ENCODE results near the gene KLHDC8B. TPM values are rescaled to one million over a fixed set of nuclear protein-coding genes. Genes with fewer than 3 reads are reported as not detected.

KLHDC8B gene
- total and polyA plus RNA-seq, 7 donors, result 11.3 to 134 (median 95.3) TPM

DNA sequence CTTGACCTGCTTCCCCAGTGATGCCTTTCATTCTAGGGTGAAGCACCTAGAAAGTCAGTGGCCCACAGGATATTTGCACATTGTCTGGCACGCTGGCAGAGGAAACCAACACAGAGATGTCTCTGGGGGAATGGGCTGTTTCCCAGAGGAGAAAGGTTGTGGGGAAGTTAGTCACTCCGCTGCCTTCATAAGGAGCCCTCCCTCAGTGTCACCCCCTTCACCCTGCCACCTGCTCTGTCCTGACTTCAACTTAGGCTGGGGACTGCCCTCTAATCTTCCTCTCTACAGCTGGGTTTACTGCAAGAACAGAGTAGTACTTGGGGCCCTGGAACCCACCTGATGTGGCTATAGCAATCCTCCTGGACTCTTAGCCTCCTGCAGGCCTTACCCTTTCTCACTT lies 5.7 kb downstream of the KLHDC8B start:
- Histone ChIP-seq H3K9me3 (no peaks in the 10 kb centered on the region), H3K27ac (no peak overlapping the region), H3K4me1 (peaks cover 0 to 48% (median 32%) of the 10 kb centered on the region in 4 donors), H3K27me3 (no peaks in the 10 kb centered on the region), H3K36me3 (peaks cover 3 to 37% (median 23%) of the 10 kb centered on the region in 4 donors), H3K4me3 (no peak overlapping the region)
- no peak for DNase-seq
- TF ChIP-seq, protein P1, sequence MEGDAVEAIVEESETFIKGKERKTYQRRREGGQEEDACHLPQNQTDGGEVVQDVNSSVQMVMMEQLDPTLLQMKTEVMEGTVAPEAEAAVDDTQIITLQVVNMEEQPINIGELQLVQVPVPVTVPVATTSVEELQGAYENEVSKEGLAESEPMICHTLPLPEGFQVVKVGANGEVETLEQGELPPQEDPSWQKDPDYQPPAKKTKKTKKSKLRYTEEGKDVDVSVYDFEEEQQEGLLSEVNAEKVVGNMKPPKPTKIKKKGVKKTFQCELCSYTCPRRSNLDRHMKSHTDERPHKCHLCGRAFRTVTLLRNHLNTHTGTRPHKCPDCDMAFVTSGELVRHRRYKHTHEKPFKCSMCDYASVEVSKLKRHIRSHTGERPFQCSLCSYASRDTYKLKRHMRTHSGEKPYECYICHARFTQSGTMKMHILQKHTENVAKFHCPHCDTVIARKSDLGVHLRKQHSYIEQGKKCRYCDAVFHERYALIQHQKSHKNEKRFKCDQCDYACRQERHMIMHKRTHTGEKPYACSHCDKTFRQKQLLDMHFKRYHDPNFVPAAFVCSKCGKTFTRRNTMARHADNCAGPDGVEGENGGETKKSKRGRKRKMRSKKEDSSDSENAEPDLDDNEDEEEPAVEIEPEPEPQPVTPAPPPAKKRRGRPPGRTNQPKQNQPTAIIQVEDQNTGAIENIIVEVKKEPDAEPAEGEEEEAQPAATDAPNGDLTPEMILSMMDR (IDR thresholded peaks at IDR 0.05), result no peak
- TF ChIP-seq POLR2AphosphoS5 (IDR thresholded peaks at IDR 0.05) (no peak), EP300 (IDR thresholded peaks at IDR 0.05) (no peak), POLR2A (IDR thresholded peaks at IDR 0.05) (no peak)
- WGBS, 2 donors, result 60 to 86% methylated on average over 2 of the region's 2 CpGs
- intact Hi-C loops (cut with DNase I), result no loop called here

DNA sequence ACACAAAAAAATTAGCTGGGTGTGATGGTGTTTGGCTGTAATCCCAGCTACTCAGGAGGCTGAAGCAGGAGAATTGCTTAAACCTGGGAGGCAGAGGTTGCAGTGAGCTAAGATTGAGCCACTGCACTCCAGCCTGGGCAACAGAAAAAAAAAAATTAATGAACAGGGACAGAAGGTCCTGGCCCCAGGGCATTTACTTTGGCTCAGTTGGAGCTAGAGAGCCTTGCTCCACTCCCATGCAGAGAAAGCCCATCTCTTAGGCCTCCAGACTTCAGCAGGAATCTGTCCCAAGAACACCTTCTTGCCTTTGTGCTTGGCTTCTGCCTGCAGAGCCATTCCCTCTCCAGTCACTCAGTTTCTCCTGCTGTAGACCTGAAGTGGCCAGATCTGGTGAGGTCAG lies 8.7 kb downstream of the KLHDC8B start:
- no peak overlapping the region for H3K4me3 ChIP-seq
- H3K27me3 ChIP-seq, result no peaks in the 10 kb centered on the region
- H3K4me1 ChIP-seq, result peaks cover 0 to 17% (median 3%) of the 10 kb centered on the region in 4 donors
- no peak overlapping the region for H3K27ac ChIP-seq
- intact Hi-C loops (cut with DNase I), result no loop called here
- H3K9me3 ChIP-seq, result no peaks in the 10 kb centered on the region
- peaks cover 3 to 25% (median 15%) of the 10 kb centered on the region in 4 donors for H3K36me3 ChIP-seq
- no peak for DNase-seq
- no peak for TF ChIP-seq EP300 (IDR thresholded peaks at IDR 0.05)
- no peak for TF ChIP-seq POLR2AphosphoS5 (IDR thresholded peaks at IDR 0.05)
- no peak for TF ChIP-seq POLR2A (IDR thresholded peaks at IDR 0.05)
- TF ChIP-seq, protein P1 (IDR thresholded peaks at IDR 0.05), result no peak

GRCh38 chr3:49181351-49181750 lies 10.0 kb downstream of the KLHDC8B start:
- WGBS, 2 donors, result 63 to 75% methylated on average over 6 of the region's 6 CpGs
- Histone ChIP-seq H3K4me3 (no peak overlapping the region), H3K9me3 (no peaks in the 10 kb centered on the region), H3K27me3 (no peaks in the 10 kb centered on the region), H3K4me1 (peaks cover 0 to 5% (median 0%) of the 10 kb centered on the region in 4 donors), H3K27ac (no peak overlapping the region), H3K36me3 (peaks cover 0 to 13% (median 6%) of the 10 kb centered on the region in 4 donors)
- no peak for DNase-seq
- intact Hi-C loops (cut with DNase I), result no loop called here
- TF ChIP-seq EP300 (IDR thresholded peaks at IDR 0.05) (no peak), POLR2AphosphoS5 (IDR thresholded peaks at IDR 0.05) (no peak), POLR2A (IDR thresholded peaks at IDR 0.05) (no peak)
- TF ChIP-seq, protein P1 (IDR thresholded peaks at IDR 0.05), result no peak

DNA sequence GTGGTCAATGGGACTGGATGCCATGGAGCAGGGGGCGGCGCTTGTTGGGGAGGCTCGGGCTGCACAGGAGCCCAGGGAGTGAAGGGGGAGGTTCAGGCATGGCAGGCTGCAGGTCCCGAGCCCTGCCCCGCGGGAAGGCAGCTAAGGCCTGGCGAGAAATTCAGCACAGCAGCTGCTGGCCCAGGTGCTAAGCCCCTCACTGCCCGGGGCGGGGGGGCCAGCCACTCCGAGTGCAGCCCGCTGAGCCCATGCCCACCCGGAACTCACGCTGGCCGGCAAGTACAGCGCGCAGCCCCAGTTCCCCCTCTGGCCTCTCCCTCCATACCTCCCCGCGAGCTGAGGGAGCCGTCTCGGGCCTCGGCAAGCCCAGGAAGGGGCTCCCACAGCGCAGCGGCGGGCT lies 11.3 kb downstream of the KLHDC8B start:
- Histone ChIP-seq H3K27ac (no peak overlapping the region), H3K9me3 (no peaks in the 10 kb centered on the region), H3K4me3 (no peak overlapping the region), H3K36me3 (peaks cover 0 to 4% (median 2%) of the 10 kb centered on the region in 4 donors), H3K27me3 (no peaks in the 10 kb centered on the region), H3K4me1 (no peaks in the 10 kb centered on the region)
- WGBS, 2 donors, result 92 to 94% methylated on average over 24 of the region's 24 CpGs
- intact Hi-C loops (cut with DNase I), result no loop called here
- TF ChIP-seq POLR2AphosphoS5 (IDR thresholded peaks at IDR 0.05) (no peak), POLR2A (IDR thresholded peaks at IDR 0.05) (no peak), EP300 (IDR thresholded peaks at IDR 0.05) (no peak)
- TF ChIP-seq, protein P1 (IDR thresholded peaks at IDR 0.05), result no peak
- DNase-seq, result no peak

DNA sequence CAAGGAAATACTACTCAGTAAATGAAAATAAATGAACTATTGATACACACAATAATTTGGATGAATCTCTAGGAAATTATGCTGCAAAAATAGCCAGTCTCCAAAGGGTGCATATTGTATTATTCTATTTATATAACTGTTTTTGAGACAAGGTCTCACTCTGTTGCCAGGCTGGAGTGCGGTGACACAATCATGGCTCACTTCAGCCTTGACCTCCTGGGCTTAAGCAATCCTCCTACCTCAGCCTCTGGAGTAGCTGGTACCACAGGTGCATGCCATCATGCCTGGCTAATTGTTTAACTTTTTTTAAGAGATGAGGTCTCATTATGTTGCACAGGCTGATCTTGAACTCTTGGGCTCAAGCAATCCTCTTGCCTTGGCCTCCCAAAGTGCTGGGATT lies 12.5 kb downstream of the KLHDC8B start:
- Histone ChIP-seq H3K27ac (no peak overlapping the region), H3K4me3 (no peak overlapping the region), H3K27me3 (no peaks in the 10 kb centered on the region), H3K9me3 (no peaks in the 10 kb centered on the region), H3K4me1 (no peaks in the 10 kb centered on the region), H3K36me3 (no peaks in the 10 kb centered on the region)
- 78 to 82% methylated on average over 1 of the region's 1 CpG for WGBS, 2 donors
- intact Hi-C loops (cut with DNase I), result no loop called here
- DNase-seq, result no peak
- TF ChIP-seq, protein P1 (IDR thresholded peaks at IDR 0.05), result no peak
- TF ChIP-seq EP300 (IDR thresholded peaks at IDR 0.05) (no peak), POLR2AphosphoS5 (IDR thresholded peaks at IDR 0.05) (no peak), POLR2A (IDR thresholded peaks at IDR 0.05) (no peak)
